HG02943 (cell line): Measurements from ENCODE around the gene PHF14.

Experiments used
- ATAC-seq: cut with Tn5 transposase; IDR thresholded peaks from one replicate; pipeline ENCODE4 v1.9.1; 2021; ENCODE audit warnings: mild to moderate bottlenecking, low read depth, moderate library complexity; ENCODE audit not compliant: unreplicated experiment

PHF14 gene

GRCh38 chr7:11168650-11169170 is 195.0 kb downstream of the PHF14 start:
- no peak for ATAC-seq

- no peak for ATAC-seq
Measured at GRCh38 chr7:11170175-11170574, 196.5 kb downstream of the PHF14 start.

DNA sequence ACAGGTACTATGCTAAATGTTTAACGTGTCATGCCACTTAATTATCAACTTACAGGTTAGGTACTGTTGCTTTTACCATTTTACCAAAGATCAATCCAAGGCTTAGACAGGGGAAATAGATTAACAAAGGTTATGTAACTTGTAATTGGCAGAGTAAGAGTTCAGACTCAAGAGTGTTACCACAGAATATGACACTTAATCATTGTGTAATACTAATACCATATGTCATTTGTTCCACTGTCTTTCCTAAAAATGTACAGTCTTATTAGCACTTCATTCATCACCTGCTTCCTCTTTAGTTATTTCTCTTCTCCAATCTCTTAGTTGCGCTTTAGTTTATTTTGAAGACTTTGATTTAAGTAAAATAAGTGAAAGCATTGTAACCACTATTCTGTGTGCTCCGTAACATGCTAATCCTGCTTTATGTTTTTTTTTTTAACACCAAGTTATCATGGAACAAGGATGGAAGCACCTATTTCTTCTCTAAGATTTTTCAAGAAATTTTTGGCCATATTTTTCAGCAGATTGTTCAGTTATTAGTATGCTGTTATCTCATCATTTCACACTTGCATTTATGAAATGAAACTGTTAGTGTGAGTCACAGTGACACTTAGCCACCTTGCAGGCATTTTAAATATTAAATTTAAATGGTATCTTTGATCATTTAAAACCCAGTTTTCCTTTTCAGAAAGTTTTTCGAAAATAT is 197.3 kb downstream of the PHF14 start:
- no peak for ATAC-seq

DNA sequence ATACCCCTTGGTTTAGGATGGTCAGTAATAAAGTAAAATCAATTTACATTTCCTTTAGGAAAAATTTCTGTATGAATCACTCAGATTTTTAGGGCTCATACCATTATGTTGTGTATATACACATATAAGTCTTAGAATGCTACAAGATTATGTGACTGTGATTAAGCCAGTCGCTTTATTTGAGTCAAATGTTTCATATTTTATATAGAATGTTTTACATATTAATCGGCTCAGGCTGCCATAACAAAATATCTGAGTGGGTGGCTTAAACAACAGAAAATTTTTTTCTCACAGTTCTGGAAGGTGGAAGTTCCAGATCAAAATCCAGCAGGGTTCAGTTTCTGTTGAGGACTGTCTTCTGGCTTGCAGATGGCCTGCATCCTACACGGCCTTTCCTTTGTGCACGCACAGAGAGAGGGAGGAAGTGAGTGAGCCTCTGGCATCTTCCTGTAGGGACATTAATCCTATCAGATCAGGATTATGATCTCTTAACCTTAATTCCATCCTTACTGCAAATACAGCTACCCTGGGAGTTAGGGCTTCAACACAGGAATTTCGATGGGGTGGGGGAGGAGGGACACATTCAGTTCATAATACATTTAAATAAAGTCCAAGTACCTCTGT is 198.0 kb downstream of the PHF14 start:
- ATAC-seq: no peak

GRCh38 chr7:11172835-11173234 is 199.2 kb downstream of the PHF14 start:
- no peak for ATAC-seq

GRCh38 chr7:11175371-11175770 is 201.7 kb downstream of the PHF14 start:
- no peak for ATAC-seq

- no peak for ATAC-seq
Measured at GRCh38 chr7:11175887-11176286, 202.2 kb downstream of the PHF14 start.

- ATAC-seq: no peak
Measured at GRCh38 chr7:11176985-11177555, 203.4 kb downstream of the PHF14 start.

GRCh38 chr7:11177793-11178192 is 204.1 kb downstream of the PHF14 start:
- ATAC-seq: no peak

DNA sequence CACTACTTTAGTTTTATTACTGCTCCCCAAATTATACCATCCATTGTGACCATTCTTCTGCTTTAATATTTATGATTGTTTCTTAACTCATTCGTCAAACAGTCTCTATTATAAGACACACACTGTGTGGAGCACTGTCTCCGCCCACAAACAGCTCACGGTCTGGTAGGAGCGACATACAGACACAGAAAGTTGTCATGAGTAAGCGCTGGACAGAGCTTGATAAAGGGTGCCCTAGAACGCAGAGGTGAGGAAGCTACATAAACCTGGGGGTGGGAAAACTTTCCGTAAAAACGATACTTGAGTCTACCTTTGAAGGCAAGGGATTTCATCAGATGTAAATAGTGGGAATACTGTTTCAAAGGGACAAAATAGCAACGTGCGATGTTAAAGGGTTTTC is 207.9 kb downstream of the PHF14 start:
- no peak for ATAC-seq

GRCh38 chr7:11182736-11183135 is 209.1 kb downstream of the PHF14 start:
- ATAC-seq: no peak

DNA sequence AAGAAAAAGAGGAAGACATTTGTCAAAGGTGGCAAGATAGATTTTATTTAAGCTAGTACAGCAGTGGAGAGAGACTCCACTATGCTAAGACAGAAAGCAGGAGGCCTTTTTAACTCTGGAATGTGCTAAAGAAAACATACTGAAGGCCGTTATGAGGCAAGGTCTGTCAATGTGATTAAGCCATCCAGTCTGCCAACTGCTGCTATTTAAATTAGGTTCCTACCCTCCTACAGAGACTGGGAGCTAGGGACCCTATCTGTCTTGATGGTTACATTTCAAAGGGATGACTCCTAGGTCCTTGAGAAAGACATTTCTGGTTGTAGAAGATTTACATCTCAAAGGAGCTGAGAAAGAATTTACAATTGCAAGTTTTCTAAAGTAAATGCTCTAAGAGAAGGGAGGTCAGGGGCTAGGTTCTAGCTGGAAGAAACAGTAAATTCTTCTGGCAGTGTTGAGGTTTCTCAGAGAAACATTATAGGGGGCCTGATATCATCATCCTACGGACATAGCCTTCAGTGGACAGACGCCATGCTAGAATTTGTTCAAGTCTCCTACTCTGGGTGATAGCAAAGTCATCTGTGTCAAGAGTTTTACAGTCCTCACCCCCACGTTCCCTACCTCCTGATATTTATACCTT is 211.6 kb downstream of the PHF14 start:
- no peak for ATAC-seq

GRCh38 chr7:11188529-11189310 is 215.0 kb downstream of the PHF14 start:
- no peak for ATAC-seq

- no peak for ATAC-seq
Measured at GRCh38 chr7:11191081-11191480, 217.4 kb downstream of the PHF14 start.

DNA sequence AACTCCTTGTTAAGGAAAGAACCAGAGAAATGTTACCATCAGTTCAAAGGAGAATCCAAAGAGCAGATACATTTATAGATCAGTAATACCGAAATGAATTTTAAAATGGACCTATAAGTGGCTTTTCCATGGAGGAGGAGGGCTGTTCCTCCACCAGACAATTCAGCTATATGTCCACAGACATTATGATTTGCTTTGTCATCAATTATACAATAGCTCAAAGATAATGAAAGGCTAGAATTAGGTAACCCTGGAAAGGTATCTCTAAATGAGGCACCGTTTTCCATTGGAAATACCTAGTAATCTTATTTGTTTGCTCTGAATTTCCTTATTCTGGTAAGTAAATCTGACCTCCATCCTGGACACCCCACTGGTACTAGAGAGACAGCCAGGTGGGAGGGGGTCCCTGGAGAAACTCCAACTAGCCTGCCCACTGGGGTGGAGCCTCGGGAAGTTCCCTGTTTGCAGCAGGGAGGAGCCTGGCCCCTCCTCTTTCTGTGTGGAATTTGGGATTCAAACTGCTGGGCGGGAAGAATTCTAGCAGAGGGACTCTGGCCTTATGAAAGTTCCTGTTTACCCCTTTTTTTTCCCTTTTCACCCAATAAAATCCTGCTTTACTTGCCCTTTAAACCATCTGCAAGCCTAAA is 218.0 kb downstream of the PHF14 start:
- ATAC-seq: no peak

- ATAC-seq: no peak
Measured at GRCh38 chr7:11192506-11192905, 218.8 kb downstream of the PHF14 start.

GRCh38 chr7:11193131-11193867 is 219.6 kb downstream of the PHF14 start:
- no peak for ATAC-seq

- ATAC-seq: no peak
Measured at GRCh38 chr7:11193888-11194287, 220.2 kb downstream of the PHF14 start.

GRCh38 chr7:11194492-11194891 is 220.8 kb downstream of the PHF14 start:
- ATAC-seq: no peak
